Amygdala (tissue), 56 donors: ENCODE data around the gene GPLD1.

ENCODE experiments used
- DNase-seq, 56 donors: peaks; one replicate each; lab custom pipeline; 2025; lab: John Stamatoyannopoulos, UW

The GPLD1 gene

DNA sequence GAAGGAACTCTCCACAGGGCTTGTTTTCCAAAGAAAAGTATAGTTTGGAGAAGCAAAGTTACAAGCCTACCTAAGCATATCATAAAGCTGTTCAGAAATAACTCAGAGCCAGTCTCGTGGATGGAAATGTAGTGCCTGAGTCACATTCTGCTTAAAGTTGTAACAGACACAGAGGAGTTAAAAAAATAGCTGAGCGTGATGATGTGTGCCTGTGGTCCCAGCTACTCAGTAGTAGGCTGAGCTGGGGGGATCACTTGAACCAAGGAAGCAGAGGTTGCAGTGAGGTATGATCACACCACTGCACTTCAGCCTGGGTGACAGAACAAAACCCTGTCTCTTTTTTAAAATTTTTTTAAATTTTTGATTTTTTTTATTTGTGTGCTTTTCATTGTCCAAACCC is 12.0 kb upstream of the GPLD1 start:
- DNase-seq, result no peak

DNA sequence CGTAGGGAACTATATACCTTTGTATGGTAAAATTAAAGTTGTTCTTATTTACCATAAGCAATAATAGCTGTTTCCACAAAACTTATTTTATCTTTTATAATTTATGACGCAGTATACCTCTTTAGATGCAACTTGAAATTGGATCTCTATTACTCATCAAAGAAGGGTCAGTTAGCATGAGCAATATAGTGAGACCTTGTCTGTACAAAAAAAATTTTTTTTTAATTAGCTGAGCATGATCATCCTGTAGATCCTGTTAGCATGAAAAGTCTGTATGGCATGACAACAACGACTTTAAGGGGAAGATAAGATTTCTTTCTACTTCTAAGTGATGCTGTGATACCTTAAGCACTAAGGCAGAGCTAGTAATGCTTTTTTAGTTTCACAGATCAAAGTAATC is 11.3 kb upstream of the GPLD1 start:
- no peak for DNase-seq

DNA sequence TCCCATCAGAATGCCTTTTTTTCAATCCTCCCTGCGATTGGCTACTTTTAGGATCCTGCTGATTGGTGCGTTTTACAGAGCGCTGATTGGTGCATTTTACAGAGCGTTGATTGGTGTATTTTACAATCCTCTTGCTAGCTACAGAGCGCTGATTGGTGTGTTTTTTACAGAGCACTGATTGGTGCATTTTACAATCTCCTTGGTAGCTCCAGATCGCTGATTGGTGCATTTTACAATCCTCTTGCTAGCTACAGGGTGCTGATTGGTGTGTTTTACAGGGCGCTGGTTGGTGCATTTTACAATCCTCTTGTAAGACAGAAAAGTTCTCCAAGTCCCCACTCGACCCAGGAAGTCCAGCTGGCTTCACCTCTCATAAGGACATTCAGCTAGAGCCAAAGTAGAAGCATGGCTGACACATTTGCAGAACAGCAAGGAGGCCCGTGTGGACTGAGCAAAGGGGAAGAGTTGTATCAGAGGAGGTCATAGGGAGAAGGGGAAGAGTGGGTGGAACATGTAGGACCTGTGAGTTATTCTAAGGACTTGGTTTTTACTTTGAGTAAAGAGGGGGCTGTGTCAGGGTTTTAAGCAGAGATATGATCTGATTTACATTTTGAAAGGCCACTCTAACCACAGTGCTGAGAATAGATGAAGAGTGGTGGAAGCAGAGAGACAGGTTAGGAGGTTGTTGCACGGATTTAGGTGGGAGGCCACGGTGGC is 8.0 kb upstream of the GPLD1 start:
- no peak for DNase-seq

DNA sequence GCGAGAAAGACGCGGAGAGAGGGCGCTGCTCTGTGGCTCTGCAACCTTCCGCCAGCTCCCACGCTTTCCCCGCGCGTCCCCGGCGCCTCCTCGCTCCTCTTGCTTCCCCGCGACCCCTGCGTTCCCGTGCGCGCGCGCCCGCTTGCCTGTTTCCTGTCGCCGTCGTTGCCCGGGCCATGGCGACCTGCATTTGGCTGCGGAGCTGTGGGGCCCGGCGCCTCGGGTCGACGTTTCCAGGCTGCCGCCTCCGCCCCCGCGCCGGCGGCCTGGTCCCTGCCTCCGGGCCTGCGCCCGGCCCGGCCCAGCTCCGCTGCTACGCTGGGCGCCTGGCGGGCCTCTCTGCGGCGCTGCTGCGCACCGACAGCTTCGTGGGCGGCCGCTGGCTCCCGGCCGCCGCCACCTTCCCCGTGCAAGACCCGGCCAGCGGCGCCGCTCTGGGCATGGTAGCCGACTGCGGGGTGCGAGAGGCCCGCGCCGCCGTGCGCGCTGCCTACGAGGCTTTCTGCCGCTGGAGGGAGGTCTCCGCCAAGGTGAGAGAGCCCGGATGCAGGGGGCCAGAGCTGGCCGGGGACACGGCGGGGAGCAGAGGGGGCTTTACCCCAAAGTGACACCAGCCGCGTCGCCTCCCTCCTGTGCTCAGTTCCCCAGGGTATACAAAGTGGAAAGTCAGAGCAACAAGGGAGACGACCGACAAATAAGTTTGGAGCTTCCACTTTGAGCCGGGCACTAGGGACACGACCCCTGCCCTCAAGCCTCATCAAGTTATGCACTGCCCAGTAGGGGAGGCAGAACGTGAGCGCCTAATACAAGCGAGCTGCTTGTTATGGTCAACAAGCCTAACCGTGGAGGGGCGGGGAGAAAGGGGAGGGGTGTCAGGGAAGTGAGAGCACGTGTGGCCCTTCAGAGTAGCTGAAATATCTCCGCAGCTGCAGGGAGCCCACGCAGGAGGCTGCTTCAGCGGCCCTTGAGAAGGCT is 5.7 kb upstream of the GPLD1 start, which contains the start of gene ALDH5A1:
ALDH5A1 (plus strand) TSS at position 149 of the 975 bp plus-strand sequence; CDS start at position 177, 28 bp downstream.
- peak in 49 of 56 donors; percentile 7 to 74 (median 45) for DNase-seq

DNA sequence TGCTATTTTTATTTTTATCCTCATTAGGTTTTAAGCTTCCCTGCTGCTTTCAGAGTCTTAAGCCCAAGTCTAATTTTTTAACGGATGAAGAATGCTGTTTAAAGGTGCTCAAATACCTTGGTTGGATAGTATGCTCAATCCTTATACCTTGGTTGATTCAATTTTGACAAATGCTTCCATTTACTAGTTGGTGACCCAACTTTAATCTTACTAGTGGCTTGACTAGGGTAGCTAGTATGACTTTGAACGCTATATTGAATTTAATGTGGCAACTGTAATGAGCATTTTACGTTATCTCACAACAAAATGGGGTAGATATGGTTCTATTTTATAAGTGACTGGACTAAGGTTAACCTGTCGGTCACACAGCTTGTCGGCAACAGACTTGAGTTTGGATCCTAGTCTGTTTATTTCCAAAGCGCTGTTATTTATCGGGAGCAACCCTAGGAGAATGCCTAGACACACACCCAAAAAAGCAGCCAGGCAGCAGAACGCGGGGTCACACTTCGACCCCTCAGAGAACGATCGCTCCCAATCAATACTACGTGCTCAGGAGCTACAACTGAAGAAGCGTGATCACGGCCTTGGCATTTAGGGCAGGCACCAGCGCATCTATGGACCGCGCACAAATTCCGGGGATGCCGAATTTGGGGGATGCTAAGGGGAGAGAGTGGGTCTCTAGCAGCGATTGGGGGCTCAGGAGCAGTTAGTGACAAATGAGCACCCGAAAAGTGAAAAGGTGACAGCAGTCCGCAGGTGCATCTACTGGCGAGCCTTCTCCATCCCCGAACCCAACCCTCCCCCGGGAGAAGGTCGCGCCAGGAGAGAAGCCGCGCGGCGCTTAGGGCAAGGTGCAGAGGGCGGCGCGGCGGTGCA is 4.8 kb upstream of the GPLD1 start:
- DNase-seq, result peak in 2 of 56 donors; percentile 11 to 25

DNA sequence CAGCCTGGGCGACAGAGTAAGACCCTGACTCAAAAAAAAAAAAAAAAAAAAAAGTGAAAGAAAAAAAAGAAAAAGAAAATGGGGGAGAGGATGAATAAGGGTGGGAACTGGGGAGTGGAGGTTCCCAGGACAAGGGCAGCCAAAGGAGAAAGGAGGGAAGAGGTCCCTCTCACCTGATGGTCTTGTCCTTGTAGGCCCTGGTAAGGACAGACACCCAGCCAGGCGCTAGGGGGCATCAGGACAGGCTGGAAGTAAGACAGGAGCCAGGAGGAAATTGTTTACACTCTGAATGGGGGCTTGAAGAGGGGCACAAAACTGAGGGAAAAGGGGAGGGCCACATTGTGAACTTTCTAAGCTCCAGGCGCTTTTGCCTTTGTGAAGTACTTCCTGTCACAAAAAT is 3.1 kb upstream of the GPLD1 start:
- DNase-seq, result peak in 1 of 56 donors; percentile 1

DNA sequence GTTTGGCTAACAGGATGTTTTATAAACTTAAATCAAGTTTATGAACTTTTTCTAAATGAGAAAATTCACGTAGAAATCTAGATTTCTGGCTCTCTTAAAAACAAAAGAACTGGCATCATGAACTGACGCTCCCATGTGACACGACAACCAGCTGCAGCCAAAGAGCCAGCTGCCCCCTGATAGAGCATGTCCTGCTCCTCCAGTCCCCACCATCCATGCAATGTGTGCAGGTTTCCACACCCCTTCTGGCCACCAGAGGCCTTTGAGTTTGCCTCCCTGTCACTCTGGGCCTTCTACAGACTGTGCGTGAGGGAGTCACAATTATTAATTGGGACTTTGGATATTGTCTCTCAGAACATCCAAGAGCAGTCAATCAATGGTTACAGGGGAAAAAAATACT is 1.6 kb upstream of the GPLD1 start:
- no peak for DNase-seq

DNA sequence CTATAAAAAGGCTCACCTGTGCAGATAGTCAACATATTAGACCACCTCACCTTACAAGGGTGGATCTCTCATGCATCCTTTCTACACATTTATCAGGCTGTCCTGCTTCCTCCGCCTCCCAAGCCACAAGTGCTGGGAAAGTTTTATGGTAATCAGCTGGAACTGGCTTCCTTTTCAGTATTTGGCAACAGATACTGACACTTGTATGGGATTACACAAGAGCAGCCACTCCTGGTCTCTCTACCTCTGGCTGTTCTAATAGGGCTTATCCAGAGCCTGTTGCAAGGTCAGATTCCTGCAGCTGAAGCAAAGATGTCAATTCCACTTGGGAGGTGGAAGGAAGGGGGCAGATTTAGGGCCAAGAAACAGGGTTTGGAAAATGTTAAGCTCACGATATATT is 503 bp upstream of the GPLD1 start:
- no peak for DNase-seq

DNA sequence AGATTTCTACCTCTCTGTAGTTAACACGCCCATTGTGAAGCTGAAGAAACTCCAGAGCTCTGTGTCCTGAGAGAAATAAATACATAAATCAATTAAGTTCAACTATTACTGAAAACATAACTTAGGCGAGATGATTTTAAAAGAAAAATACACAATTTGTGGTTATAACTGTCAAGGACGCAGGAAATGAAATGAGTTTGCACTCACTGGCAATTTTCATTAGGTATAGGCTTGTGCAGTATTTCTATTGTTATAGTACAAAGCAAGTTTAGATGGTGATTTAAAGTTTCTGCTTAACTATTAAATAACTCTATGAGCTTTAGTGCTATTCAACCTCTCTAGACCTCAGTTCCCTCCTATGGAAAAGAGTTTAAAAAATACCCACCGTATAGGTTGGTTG is 3.3 kb downstream of the GPLD1 start:
- DNase-seq, result no peak

DNA sequence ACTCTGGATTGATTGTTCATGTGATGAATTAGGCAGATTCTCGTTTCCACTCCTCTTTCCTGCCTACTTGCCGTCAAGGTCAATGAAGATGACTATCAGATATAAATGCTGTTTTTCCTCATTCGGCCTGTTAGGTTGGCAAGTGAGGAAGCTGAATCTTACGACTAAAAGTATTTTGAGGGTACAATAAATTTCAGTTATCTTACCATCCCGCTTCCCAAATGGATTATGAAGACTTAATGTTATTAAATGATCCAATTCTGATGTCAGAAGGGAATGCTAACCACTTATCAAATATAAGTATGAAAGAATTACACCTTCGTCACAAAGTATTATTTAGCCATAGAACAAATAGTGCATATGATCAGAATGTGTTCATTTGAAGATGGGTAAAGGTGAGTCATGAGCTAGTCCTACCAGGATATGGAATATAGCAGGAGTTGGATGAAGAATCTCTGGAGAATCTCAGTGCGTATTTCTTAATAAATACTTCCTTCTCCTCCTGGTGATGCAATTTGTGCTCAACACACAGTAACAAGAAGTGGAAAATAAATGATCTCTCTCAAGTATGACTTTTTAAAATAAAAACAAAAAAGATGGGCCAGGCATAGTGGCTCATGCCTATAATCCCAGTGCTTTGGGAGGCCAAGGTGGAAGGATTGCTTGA is 4.6 kb downstream of the GPLD1 start:
- no peak for DNase-seq

DNA sequence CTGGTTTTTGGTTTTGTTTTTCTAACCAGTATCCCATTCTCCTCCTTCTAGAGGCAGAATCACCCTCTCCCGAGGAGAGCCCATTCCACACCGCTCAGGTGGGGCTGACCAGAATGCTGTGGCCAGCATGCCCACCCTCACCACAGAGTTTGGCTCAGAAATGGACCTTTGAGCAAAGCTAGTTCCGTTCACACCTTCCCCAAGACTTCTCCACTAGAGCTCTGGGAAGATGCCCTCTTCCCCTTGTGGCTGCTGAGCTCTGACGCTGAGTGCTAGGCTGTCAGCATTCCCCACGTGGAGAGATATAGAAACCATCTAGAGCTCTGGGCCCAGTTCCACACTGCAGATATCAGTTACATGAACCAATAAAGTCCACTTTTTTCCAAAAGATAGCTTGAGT is 7.9 kb downstream of the GPLD1 start:
- DNase-seq, result no peak

DNA sequence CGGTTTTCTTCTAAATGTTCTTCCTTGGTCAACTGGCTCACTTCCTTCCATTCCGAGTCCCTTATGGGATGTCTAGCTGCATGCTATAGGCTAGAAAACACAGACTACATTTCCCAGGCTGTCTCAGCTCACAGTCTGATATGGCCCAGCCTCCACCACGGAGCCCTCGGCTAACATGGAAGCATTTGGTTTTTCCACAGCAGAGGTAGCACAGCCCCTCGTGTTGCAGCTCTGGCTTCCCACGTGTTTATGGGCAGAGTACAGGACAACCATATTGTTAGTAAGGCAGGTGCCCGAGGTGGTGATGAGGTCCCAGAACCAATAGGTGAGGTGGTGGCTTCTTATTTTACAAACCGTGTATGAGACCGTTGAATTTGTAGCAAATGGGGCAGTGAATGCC is 8.7 kb downstream of the GPLD1 start:
- DNase-seq, result no peak

DNA sequence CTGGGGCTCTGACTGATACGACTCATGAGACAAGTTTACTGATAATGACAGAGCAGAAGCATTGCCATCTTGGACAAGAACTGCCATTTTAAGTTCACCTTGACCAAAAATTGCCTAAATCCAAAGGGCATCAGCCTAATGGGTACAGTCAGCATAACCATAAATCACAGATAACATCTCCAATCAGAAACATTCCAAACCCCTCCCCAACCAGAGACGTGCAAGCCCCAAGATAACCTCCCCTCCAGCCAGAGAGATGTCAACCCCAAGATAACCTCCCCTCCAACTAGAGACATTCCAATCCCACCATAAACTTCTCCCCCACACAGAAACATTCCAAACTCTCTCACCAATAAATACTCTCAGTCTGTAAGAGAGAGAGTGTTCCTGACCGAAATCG is 10.5 kb downstream of the GPLD1 start:
- DNase-seq, result no peak

DNA sequence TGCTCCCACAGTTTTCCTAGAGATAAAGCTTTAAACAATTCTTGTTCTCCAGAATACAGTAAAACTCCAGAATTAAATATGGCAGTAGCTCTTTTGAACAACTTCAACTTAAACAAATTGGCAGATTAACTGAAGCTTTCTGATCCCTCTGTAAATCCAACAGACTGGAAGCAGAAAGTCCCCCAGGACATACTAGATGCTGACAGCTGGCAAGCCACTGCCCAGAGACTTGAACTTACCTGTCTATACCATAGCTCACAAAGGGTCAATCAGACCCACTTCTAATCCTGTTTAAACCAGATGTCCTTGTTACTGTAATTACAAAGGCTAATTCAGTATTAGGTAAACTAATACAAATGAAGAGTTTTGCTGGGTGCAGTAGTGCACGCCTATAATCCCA is 12.3 kb downstream of the GPLD1 start:
- DNase-seq, result no peak

DNA sequence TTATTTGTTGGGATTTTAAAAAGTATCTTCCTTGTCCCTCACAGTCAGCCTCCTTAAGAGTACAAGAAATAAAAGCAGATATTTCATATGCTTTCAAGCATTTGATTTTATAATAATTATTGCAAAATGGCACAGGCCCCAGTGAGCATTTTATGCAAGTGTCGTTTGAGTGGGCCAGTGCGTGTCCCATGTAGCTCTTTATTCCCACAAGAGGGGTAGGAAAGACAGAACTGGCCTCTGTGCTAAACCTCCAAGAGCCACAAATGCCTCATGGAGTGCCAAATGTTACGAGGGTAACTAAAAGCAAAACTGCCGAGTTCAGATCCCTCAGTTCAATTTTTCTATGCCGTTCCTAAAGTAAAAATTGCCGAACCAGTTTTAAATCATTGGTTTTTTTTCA is 12.7 kb downstream of the GPLD1 start:
- no peak for DNase-seq

DNA sequence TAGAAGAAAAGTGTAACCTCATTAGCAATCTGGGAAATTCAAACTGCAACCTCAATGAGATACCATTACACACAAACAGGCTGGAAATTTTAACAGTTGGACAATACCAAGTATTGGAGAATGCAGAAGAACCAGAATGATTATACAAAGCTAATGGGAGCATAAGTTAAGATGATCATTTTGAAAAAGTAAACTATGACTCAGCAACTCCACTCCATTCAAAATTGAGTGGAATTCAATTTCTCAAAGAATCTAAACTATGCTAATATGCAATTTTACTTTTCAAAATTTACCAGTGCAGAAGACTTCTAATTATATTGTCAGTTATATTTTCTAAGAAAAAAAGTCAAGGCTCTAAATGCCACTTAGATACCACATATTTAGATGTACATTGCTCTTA is 17.2 kb downstream of the GPLD1 start:
- no peak for DNase-seq

DNA sequence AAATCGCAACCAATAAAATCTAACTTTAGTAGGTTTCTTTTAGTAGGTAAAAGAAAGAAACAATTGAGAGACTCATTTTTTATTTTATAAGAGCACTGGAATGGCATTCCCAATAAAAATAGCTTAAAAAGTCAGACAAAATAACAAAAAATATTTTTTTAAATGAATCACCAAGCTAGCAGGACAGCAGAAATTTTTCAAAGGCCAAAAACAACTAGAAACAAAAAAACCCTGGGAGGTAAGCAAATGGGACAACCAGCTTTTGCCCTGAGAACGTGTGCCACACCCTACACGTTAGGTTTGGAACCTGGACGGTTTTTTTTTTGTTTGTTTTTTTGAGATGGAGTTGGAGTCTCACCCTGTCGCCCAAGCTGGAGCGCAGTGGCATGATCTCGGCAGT is 19.6 kb downstream of the GPLD1 start:
- DNase-seq, result no peak

DNA sequence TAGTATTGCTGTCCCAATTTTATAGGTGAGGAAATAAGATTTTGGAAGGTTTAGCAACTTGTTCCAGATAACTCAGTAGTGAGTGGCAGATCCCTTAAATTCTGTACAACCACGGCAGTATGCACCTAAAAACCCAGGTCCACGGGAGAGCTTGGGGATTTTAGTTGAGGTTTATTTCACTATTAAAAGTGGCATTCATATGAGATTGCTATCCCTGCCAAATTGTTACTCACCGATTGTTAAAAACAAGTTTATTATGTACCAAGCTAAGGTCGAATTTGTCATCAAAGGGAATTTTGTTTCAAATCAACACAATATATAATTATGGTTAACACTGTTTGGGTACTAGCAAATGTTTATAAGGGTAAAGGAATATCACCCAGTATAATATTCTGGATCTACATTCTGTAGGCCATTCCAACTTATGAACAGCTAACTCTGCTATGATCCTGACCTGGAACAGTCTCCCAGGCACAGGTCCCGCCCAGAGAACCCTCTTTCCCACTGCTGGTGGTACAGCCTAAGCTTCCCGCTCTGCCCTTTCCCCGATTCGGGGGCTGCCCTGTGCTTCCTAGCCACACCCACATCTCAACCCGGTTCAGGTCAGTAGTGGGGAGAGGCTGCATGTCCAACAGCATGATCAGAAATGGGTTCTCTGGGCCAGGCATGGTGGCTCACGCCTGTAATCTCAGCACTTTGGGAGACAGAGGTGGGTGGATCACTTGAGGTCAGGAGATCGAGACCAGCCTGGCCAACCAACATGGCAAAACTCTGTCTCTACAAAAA is 24.9 kb downstream of the GPLD1 start:
- no peak for DNase-seq

DNA sequence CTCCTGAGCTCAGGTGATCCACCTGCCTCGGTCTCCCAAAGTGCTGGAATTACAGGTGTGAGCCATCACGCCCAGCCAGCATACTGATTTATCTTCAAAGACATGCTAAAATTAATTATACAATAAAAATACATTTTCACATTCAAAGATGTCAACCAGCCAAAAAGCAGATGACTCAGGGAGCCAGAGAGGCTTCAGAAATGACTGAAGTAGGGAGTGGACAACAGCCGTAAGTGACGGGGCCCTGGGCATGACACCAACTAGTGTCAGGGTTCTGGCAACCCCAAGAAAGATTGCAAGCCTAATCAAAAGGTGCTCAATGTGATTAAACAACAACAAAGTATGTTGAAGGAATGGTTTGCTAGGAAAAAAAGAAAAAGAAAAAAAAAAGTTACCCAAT is 28.4 kb downstream of the GPLD1 start:
- no peak for DNase-seq
